ENCODE data around the gene MTA1. TPM values are rescaled to one million over a fixed set of nuclear protein-coding genes. Genes with fewer than 3 reads are reported as not detected.

MTA1 gene
- total RNA-seq, 4 donors from 2014 or later: 49.0 to 94.2 (median 67.9) TPM

- Histone ChIP-seq H3K27ac (replicated peaks in 1 of 4) (no peak overlapping the region), H3K4me3 (no peak overlapping the region), H3K27me3 (no peaks in the 10 kb centered on the region), H3K36me3 (peaks cover 0 to 35% (median 24%) of the 10 kb centered on the region in 4 donors), H3K4me1 (peaks cover 10 to 23% (median 21%) of the 10 kb centered on the region in 4 donors), H3K9me3 (peaks cover 0 to 4% (median 0%) of the 10 kb centered on the region in 4 donors)
- intact Hi-C loops (cut with DNase I): no loop called here
- no peak for TF ChIP-seq POLR2AphosphoS5 (IDR thresholded peaks at IDR 0.05)
- no peak for TF ChIP-seq EP300 (IDR thresholded peaks at IDR 0.05)
- no peak for TF ChIP-seq POLR2A (IDR thresholded peaks at IDR 0.05; ENCODE audit: low read depth)
- no peak for TF ChIP-seq CTCF (IDR thresholded peaks at IDR 0.05)
- 96% methylated on average over 10 of the region's 10 CpGs for WGBS
- no peak for DNase-seq (ENCODE audit: extremely low spot score)
Measured at GRCh38 chr14:105427412-105427811, 7.8 kb downstream of the MTA1 start.

GRCh38 chr14:105427936-105428485, 8.4 kb downstream of the MTA1 start:
- peaks cover 0 to 4% (median 0%) of the 10 kb centered on the region in 4 donors for H3K9me3 ChIP-seq
- WGBS: 95% methylated on average over 9 of the region's 9 CpGs
- DNase-seq (ENCODE audit: extremely low spot score): no peak
- H3K36me3 ChIP-seq: peaks cover 0 to 35% (median 24%) of the 10 kb centered on the region in 4 donors
- H3K4me3 ChIP-seq: no peak overlapping the region
- intact Hi-C loops (cut with DNase I): no loop called here
- H3K27me3 ChIP-seq: no peaks in the 10 kb centered on the region
- TF ChIP-seq CTCF (IDR thresholded peaks at IDR 0.05) (no peak), POLR2A (IDR thresholded peaks at IDR 0.05; ENCODE audit: low read depth) (no peak), POLR2AphosphoS5 (IDR thresholded peaks at IDR 0.05) (no peak), EP300 (IDR thresholded peaks at IDR 0.05) (no peak)
- no peak overlapping the region for H3K27ac ChIP-seq (replicated peaks in 1 of 4)
- peaks cover 4 to 18% (median 16%) of the 10 kb centered on the region in 4 donors for H3K4me1 ChIP-seq

GRCh38 chr14:105430042-105430441, 10.4 kb downstream of the MTA1 start:
- Histone ChIP-seq H3K9me3 (peaks cover 0 to 4% (median 0%) of the 10 kb centered on the region in 4 donors), H3K36me3 (peaks cover 0 to 32% (median 18%) of the 10 kb centered on the region in 4 donors), H3K27ac (replicated peaks in 1 of 4) (peak overlapping the region in 2 of 4 donors; percentile 34 to 35), H3K4me1 (peaks cover 0 to 15% (median 15%) of the 10 kb centered on the region in 4 donors), H3K27me3 (no peaks in the 10 kb centered on the region), H3K4me3 (no peak overlapping the region)
- TF ChIP-seq POLR2A (IDR thresholded peaks at IDR 0.05; ENCODE audit: low read depth) (no peak), POLR2AphosphoS5 (IDR thresholded peaks at IDR 0.05) (no peak), EP300 (IDR thresholded peaks at IDR 0.05) (no peak), CTCF (IDR thresholded peaks at IDR 0.05) (no peak)
- no peak for DNase-seq (ENCODE audit: extremely low spot score)
- intact Hi-C loops (cut with DNase I): no loop called here
- WGBS: 94% methylated on average over 6 of the region's 6 CpGs

- intact Hi-C loops (cut with DNase I): no loop called here
- H3K4me3 ChIP-seq: no peak overlapping the region
- TF ChIP-seq POLR2A (IDR thresholded peaks at IDR 0.05; ENCODE audit: low read depth): no peak
- TF ChIP-seq EP300 (IDR thresholded peaks at IDR 0.05): no peak
- TF ChIP-seq POLR2AphosphoS5 (IDR thresholded peaks at IDR 0.05): no peak
- no peak for TF ChIP-seq CTCF (IDR thresholded peaks at IDR 0.05)
- H3K9me3 ChIP-seq: peaks cover 0 to 4% (median 0%) of the 10 kb centered on the region in 4 donors
- 68% methylated on average over 9 of the region's 9 CpGs for WGBS
- DNase-seq (ENCODE audit: extremely low spot score): no peak
- H3K36me3 ChIP-seq: peaks cover 0 to 28% (median 14%) of the 10 kb centered on the region in 4 donors
- H3K27me3 ChIP-seq: no peaks in the 10 kb centered on the region
- H3K27ac ChIP-seq (replicated peaks in 1 of 4): peak overlapping the region in 3 of 4 donors; percentile 34 to 43 (median 35)
- H3K4me1 ChIP-seq: peaks cover 0 to 15% (median 15%) of the 10 kb centered on the region in 4 donors
Measured at GRCh38 chr14:105430565-105430964, 10.9 kb downstream of the MTA1 start.
